GM21381 (cell line): ENCODE results near the gene MGMT.

Experiments
- ATAC-seq: cut with Tn5 transposase; IDR thresholded peaks from one replicate; pipeline ENCODE4 v1.9.1; 2021; ENCODE audit warnings: mild to moderate bottlenecking, moderate library complexity; ENCODE audit not compliant: unreplicated experiment

The MGMT gene

DNA sequence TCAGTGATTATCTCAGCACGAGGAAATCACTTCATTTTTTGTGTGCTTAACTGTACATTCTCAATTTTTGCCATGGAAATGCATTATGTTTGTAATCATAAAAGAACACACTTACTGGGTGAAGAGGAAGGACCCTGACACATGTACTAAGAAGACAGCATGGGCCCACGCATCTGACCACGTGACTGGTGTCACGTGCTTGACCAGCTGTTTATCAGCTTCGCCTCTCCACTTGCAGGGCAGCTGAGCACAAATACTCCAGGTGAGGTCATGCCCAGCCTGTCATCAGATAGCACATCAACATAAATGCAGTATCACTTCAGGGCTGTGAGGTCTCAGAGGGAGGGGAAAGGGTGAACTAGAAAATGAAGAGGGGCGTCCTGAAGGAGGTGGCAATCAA is 317.2 kb downstream of the MGMT start:
- no peak for ATAC-seq

DNA sequence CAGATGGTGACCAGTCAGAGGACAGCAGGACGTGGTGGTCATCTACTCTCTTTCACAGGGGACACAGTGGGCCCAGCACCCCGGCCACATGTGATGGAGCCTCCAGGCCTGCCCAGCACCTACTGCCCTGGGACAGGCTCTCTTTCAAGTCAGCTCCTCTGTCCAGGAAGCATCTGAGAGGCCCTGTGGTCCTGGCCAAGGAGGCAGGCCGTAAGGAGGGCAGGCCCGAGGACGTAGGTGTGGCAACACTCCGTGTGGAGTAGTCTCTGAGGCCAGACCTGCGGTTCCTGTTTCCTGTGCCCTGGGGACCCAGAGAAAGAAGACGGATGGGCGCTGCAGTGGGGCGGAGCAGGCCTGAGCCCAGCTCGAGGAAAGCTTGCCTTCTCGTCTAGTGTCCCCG is 317.9 kb downstream of the MGMT start:
- no peak for ATAC-seq

DNA sequence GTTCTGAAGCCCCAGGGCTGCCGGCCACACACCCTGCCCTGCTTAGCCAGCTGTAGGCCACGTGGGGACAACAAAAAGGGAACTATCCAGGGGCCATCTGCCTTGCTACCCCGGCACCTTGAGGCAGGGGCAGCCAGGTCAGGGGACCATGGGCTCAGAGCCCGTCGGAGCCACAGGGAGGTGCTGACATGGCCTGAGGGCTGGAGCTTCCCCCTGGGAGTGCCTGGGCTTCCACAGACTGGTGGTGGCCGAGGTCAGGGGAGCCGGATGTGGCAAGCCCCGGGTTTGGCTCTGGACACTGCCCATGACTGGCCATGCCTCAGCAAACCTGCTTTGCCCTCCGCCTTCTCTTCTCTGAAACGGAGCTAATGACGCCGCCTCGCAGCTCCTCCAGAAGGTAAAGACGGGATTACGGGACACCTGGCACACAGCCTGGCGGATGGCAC is 318.5 kb downstream of the MGMT start:
- ATAC-seq, result no peak

DNA sequence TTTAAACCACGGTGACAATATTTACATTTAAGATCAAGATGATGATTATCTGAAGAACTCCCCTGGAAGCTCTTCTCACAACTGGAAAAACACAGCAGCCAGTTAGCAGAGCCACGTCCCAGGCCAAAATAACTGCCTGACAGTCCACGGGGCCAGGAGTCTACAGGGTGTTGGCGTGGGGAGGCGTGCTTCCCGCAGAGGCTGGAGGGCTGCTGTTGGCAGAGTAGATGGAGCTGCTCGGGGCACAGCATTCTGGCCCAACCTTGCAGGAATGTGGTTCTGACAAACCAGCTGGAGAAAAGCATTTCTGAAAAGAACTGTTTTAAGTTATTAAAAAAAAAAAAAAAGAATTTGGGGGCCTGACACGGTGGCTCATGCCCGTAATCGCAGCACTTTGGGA is 319.2 kb downstream of the MGMT start:
- no peak for ATAC-seq

DNA sequence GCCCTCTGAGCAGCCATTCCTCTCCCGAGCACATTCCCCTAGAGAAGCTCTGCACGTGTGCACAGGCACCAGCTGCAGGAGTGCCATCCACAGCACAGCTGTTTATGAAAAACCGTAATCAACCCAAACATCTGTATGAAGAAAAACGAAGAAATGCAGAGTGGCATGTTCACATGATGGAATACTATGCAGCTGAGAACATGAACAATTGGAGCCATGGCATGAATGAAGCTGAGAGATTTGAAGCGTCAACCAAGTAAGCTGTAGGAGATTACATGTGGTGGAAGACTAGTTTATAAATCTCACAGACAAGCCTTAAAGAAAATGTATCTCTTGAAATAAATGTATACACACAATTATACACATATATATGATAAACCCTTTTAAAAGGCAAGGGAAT is 320.5 kb downstream of the MGMT start:
- no peak for ATAC-seq

DNA sequence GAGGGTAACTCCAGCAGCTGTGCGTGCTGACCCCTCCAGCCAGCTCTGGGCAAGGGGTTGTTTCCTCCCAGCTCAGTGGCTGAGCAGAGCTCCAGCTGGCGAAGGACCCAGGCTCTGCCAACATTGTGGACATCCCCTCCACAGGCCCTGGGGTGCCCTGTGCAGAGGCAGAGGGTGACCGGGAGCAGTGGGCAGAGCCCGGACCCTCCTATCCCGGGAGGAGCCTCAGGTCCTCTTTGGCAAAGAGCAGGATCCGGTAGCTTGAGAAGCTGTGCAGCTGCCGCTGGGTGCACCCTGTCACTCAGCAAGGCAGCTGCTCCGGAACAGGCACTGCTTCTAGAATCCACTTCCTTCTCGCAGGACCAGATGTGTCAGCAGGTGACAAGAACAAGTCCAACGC is 321.2 kb downstream of the MGMT start:
- ATAC-seq, result no peak

DNA sequence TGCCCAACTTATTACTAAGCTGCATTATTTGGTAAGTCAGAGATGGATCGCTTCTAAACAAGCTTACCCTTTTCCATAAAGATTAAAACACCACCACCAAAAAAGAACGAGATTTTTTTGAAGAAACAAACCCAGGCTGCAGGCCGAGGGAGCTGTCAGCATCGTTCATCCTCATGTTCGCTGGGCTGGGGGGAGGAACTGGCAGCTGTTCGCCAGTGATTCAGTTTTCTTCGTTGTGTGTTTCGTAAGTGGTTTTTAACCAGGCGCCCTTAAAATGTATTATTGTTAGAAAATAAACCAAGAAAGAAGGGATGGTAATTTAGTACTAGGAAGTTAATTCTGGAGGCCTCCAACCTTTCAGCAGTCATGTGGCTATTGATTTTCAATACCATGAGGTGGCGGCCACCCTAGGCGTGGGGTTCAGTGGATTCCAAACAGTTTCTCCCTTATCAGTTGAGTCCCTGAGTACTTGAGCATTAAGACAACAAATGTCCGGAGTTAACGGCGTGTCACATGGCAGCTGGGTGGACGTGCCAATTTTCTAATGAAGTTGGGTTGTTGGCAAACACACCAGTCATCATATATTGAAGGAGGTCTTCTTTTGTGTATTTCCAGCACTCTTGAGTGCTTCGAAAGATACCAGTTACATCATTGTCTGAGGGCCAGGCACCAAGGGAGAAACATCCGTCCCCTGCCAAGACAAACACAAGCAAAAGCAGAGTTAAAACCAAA is 323.8 kb downstream of the MGMT start:
- ATAC-seq, result no peak

DNA sequence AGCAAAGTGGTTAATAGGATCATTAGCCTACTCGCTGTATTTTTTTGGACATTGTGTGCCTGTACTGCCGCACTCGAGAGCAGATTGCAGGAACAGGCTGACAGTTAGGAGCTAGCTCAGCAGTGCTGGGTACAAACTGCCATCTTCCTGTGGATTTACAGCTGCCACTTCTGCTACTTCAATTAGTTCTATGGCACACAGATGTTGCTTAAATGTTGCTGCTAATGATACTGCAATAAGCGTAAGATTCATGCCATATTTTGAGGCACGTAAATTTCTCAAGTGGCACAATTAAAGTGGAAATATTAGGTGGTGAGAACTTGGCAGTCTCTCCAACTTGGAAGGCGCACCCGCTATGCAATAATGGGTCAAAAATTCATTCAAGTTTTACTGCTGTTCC is 325.1 kb downstream of the MGMT start:
- no peak for ATAC-seq

DNA sequence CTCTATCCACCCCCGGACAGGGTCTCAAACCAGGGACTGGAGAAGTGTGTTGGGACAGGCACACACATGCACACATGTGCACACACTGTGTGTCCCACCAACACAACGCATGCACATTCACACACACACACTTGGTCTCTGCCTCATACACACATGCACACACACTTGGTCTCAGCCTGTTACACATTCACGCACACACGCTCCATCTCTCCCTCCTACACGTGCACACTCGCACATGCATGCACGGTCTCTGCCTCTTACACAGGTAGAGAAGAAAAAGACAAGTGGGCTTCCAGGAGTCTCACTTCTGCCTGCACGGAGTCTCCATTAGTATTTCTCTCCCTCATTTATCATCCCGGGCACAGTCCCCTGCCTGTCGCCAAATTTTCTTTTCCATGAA is 325.8 kb downstream of the MGMT start:
- ATAC-seq, result no peak

DNA sequence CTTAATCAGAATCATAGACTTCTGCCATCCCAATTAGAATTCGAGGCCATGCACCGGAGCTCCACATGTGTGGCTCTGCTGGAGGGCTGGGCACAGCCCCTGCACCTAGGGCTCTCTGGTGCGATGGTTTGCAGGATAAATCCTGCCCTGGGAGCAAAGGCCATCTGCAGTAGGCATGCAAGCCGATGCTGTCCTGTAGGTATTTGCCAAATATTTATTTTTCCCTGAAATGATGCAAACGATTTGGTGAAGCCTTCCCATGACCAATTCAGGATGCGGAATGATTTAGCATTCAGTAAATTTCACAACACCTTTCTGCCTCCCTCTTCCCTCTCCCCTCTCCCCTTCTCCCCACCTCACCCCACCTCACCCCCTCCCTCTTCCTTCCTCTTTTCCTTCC is 326.4 kb downstream of the MGMT start:
- no peak for ATAC-seq

DNA sequence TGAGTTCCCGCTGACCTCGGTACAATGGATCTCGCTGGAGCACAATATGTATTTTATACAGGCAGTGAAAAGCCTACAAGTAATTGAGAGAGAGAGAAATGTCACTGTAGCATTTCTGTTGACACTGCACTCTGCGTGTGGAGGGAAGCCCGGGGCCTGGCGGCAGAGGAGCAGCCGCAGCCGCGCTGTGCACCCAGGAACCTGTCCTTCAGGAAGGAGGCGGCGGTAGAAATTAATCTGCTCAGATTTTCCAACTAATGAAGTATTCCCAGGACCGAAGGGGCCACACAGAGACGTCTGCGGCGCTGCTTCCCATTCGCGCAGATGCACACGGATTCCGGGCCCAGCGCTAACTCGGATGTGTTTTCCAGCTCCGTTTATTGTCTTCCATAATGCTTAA is 327.0 kb downstream of the MGMT start:
- no peak for ATAC-seq

DNA sequence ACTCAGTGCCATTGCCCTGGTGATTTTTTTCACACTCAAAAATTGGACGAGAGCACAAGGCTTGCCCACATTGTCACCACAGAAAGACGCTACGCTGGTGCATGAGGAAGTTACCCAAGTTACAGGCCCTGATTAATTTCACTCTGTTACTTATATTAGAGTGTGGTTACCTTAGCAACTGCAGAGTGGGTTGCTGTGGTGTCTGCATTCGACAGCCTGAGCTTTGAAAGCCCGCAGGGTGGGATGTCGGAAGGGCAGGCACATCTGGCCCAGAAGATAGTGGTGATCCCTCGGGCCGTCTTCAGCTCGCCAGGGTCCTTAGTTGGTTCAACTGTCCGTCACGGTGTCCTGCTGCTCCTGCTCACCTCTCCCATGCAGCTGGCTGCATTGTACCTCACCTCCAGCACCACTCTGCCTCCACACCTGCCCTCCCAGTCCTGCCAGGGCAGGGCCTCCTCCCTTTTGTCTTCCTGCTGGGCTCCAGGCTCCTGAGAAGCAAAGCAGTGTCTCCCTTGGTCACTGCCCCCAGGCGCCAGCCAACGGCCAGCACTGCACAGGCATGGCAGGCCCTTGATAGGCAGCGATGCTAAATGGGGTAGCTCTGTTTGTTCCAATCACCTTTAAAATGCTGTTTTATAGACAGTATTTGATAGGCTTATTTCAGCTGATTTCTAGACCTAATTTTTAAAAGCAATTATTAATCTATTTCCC is 329.8 kb downstream of the MGMT start:
- no peak for ATAC-seq

DNA sequence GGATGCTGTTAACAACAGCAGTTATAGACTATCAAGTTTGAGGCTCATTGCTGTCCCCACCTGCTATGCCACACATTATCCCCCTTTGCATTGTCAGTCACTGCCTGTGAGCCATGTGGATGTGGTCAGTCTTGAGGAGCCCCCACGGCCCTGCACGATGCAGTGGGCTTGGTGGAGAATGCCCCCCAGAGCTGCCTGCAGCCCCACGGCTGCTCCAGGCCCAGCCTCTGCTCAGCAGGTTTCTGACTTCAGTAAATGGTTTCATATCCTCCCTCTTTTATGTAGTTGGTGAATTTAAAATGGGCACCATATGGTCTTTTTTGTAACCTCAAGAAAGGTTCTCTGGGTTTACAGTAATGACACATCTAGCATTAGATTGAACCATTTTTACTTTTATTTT is 332.9 kb downstream of the MGMT start:
- ATAC-seq, result no peak

DNA sequence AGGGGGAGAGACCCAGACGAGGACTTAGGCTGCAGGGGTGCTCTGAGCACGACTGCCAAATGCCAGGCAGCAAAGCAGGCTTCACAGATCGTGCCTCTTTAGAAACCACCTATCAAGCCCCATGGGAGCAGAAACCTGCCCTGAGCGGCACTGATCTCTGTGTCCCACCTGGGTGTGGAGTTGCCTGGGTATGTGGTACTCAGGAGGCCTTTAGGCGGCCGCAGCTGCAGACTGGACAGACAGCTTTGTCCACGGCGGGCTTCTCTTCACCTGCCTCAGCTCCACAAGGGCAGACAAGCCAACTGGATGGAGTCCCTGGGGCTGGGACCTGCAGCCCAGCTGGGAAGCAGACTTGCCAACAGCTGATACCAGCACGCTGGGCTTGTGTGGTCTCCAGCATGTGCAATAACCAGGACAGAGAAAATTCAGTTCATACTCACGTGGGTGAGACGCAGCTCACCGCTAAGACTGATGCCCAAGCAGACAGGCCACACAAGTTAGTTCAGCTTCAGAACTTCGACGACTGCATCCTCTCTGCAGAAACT is 333.8 kb downstream of the MGMT start:
- no peak for ATAC-seq

DNA sequence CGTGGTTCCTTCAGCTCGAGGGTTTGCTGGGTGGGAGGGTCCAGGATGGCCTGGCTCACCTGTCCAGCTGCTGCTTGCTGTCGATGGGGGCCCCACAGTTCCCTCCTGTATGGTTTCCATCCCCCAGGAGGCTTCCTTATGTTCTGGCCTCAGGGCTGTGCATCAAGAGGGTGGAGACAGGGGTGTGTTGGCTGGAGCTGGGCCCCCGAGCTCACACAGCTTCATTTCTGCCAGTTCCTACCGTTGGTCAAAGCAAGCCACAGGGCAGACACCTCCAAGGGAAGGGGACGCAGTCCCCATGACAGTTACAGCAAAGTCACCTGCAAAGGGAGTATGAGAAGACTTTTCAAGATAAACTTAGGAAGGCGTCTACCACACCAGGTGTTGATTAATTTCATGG is 340.2 kb downstream of the MGMT start:
- ATAC-seq, result no peak

DNA sequence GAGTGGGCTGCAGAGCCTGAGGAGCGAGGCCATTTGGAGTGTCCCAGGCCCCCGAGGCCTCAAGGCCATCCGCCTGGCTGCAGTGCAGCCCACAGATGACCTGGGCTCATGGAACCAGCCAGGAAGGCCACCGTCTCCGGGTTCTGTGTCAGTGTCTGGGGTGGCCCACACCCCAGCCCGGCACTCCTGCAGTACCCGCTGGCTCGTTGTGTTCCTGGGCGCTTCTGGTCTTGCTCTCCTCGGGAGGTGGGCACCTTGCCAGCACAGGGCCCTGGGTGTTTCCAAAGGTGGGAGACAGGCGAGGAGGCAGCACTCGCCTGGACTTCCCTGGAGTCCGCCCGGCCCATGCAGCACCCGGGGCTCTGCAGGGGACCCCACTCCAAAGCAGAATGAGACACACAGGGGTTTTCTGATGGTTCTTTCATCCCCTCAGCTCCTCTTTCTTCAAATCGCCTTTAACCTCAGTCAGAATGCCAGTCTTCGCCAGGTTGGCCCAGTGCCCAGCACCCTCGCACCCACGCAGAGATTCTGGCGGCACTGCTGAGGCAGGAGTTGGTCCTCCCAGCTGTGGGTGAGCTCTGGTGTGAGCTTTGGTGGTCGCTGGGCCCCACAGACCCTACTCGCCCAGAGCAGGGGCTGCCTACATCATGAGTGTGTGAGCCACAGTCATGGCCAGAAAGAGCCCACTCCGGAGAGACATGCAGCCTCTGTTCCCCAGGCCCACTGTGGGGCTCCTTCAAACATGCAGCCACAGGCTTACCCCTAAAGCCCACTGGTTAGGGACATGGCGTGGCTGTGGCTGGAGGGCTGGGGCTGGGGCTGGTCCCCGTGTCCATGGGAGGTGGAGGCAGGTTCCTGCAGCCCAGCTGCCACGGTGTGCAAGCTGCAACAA is 341.3 kb downstream of the MGMT start:
- ATAC-seq, result no peak

DNA sequence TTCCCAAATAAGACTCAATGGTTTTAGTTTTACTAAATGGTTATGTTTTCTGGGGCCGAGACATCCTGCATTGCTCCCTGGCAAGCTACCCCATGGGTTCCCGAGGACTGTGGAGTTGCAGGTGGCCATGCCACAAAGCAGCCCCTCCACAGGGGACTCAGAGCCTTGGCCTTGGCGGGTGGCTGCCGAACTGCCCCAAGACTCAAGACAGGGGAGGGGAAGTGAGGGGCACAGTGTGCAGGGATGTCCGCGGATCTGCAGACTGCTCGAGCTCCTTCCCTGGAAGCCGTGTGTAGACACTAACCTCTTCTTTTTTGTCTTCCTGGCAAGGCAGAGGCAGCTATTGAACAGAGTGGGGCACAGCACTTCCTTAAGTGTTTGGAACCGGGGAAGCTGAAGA is 342.4 kb downstream of the MGMT start:
- no peak for ATAC-seq

DNA sequence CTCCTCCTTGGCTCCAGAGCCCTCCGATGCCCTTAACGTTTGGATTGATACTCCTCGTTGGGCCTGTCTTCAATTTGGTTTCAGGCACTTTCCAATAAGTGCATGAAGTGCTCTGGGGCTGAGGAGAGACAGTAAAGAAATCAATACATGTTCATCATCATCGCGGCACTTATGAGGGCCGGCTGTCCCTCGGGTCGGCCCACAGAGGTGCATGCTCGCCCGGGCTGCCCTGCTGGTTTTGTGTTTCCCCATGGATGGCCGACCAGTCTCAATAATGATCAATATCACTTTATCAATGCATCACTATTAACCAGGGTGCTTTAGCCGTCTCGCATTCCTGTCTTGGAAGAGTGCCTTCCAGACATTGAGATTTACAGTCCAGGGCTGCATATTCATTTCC is 342.8 kb downstream of the MGMT start:
- ATAC-seq, result no peak

DNA sequence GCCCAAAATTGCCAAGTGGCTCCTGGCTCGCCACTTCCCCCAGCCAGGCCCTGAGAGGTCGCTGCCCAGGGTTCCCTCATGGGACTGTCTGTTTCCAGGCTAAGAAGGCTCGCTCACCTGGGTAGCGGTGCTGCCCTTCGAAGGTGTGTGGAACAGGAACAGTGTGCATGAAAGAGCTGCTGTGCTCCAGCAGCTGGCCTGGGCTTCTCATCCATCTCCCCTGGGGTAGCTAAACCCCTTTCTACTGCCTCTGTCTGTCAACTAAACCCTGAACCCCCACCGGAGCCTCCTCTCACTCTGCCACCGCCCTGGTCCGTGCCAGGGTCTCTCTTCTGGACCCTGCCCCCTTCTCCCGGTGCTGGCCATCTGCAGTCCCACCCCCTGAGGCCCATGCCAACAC is 344.2 kb downstream of the MGMT start:
- no peak for ATAC-seq

DNA sequence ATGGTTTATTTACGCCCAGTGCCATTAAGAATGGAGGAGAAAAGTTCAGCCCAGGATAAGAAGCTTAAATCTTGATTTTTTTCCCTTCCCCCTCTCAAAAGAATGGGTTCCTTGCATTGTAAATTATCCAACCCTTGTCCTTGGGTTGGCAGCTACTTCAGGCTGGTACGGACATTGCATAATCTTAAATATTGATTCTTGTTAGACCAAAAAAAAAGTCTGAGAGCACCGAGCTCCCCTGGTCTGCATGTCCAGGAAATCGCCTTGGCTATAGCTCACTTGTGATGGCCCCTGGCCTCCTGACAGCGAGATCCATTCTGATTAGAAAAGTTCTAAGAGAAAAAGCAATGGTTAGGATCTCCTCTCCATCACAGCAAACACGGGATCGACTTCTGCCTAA is 345.4 kb downstream of the MGMT start:
- ATAC-seq, result no peak
